ENCODE results near the gene TCEANC2. TPM values are rescaled to one million over a fixed set of nuclear protein-coding genes. Genes with fewer than 3 reads are reported as not detected.
A peak's percentile ranks its signal among the peaks of the same experiment; 100 is the strongest.

TCEANC2 gene
- total and polyA plus RNA-seq, 7 experiments from 2014 or later = 6.3 to 15.1 (median 9.3) TPM

- no peaks in the 10 kb centered on the region for H3K27me3 ChIP-seq (ENCODE audit: control insufficient read depth in 2 of 2, insufficient read depth in 2 of 2, low read length in 2 of 2)
- no peak overlapping the region for H3K27ac ChIP-seq (ENCODE audit: low read depth, low read length)
- Mint-ChIP-seq H3K36me3 (peaks cover 0 to 26% (median 7%) of the 10 kb centered on the region in 5 donors), H3K27ac (no peak overlapping the region), H3K4me3 (no peak overlapping the region), H3K27me3 (no peaks in the 10 kb centered on the region), H3K4me1 (peaks cover 3 to 10% (median 8%) of the 10 kb centered on the region in 7 donors), H3K9me3 (peaks cover 0 to 2% (median 0%) of the 10 kb centered on the region in 11 donors)
- H3K36me3 ChIP-seq (ENCODE audit: control insufficient read depth in 2 of 3, insufficient read depth in 3 of 3, low read length in 3 of 3) = no peaks in the 10 kb centered on the region
- DNase-seq (no peak), ATAC-seq (no peak)
- no peaks in the 10 kb centered on the region for H3K4me1 ChIP-seq (ENCODE audit: control insufficient read depth in 2 of 2, insufficient read depth in 2 of 2, low read length in 2 of 2)
- no peaks in the 10 kb centered on the region for H3K9me3 ChIP-seq (ENCODE audit: control insufficient read depth in 2 of 3, low read length in 3 of 3)
- intact Hi-C loops (cut with micrococcal nuclease) = loop anchor here (1.0 kb wide), 1 partner anchor 219 kb away; no protein-coding TSS in a partner anchor
- no peak overlapping the region for H3K4me3 ChIP-seq (ENCODE audit: low read length)
- ChIA-PET POLR2A (interaction anchor here (1.0 kb wide), 1 partner anchor 8 kb away, joined by 4 read pairs; no protein-coding TSS in a partner anchor), CTCF (interaction anchor here (0.6 to 1.2 kb wide), 3 partner anchors 48 to 813 kb away, joined by 3 to 4 read pairs (median 4); no protein-coding TSS in a partner anchor)
These were observed 27.2 kb downstream of the TCEANC2 start for GRCh38 chr1:54080598-54081049.

- Mint-ChIP-seq H3K4me1 (peaks cover 3 to 10% (median 5%) of the 10 kb centered on the region in 7 donors), H3K27me3 (no peaks in the 10 kb centered on the region), H3K4me3 (no peak overlapping the region), H3K27ac (peak overlapping the region in 1 of 9 donors; percentile 53), H3K9me3 (peaks cover 0 to 2% (median 0%) of the 10 kb centered on the region in 11 donors), H3K36me3 (peaks cover 0 to 29% (median 5%) of the 10 kb centered on the region in 5 donors)
- DNase-seq (peak; percentile 20 to 50 (median 40)), ATAC-seq (peak; percentile 89)
- intact Hi-C loops (cut with micrococcal nuclease) = loop anchor here (1.0 kb wide), 1 partner anchor 220 kb away; no protein-coding TSS in a partner anchor
- H3K4me3 ChIP-seq (ENCODE audit: low read length) = no peak overlapping the region
- no peaks in the 10 kb centered on the region for H3K27me3 ChIP-seq (ENCODE audit: control insufficient read depth in 2 of 2, insufficient read depth in 2 of 2, low read length in 2 of 2)
- no peaks in the 10 kb centered on the region for H3K9me3 ChIP-seq (ENCODE audit: control insufficient read depth in 2 of 3, low read length in 3 of 3)
- H3K4me1 ChIP-seq (ENCODE audit: control insufficient read depth in 2 of 2, insufficient read depth in 2 of 2, low read length in 2 of 2) = no peaks in the 10 kb centered on the region
- CTCF ChIA-PET = interaction anchor here (1.0 to 1.5 kb wide), 4 partner anchors 12 to 225 kb away, joined by 3 to 5 read pairs (median 3); no protein-coding TSS in a partner anchor
- H3K27ac ChIP-seq (ENCODE audit: low read depth, low read length) = no peak overlapping the region
- H3K36me3 ChIP-seq (ENCODE audit: control insufficient read depth in 2 of 3, insufficient read depth in 3 of 3, low read length in 3 of 3) = no peaks in the 10 kb centered on the region
- POLR2A ChIA-PET = interaction anchor here (1.0 kb wide), 1 partner anchor 9 kb away, joined by 4 read pairs; no protein-coding TSS in a partner anchor
These were observed 28.2 kb downstream of the TCEANC2 start for GRCh38 chr1:54081306-54082270.

- ChIA-PET CTCF (no interaction called here), POLR2A (no interaction called here)
- H3K27ac ChIP-seq (ENCODE audit: low read depth, low read length) = no peak overlapping the region
- Mint-ChIP-seq H3K36me3 (peaks cover 0 to 20% (median 9%) of the 10 kb centered on the region in 5 donors), H3K27ac (no peak overlapping the region), H3K4me3 (no peak overlapping the region), H3K9me3 (peaks cover 0 to 2% (median 0%) of the 10 kb centered on the region in 11 donors), H3K4me1 (peaks cover 2 to 10% (median 4%) of the 10 kb centered on the region in 7 donors), H3K27me3 (no peaks in the 10 kb centered on the region)
- H3K36me3 ChIP-seq (ENCODE audit: control insufficient read depth in 2 of 3, insufficient read depth in 3 of 3, low read length in 3 of 3) = peaks cover 0 to 7% (median 0%) of the 10 kb centered on the region in 3 experiments
- ATAC-seq = no peak
- no peaks in the 10 kb centered on the region for H3K9me3 ChIP-seq (ENCODE audit: control insufficient read depth in 2 of 3, low read length in 3 of 3)
- no peaks in the 10 kb centered on the region for H3K27me3 ChIP-seq (ENCODE audit: control insufficient read depth in 2 of 2, insufficient read depth in 2 of 2, low read length in 2 of 2)
- no peaks in the 10 kb centered on the region for H3K4me1 ChIP-seq (ENCODE audit: control insufficient read depth in 2 of 2, insufficient read depth in 2 of 2, low read length in 2 of 2)
- intact Hi-C loops (cut with micrococcal nuclease) = no loop called here
- H3K4me3 ChIP-seq (ENCODE audit: low read length) = no peak overlapping the region
- no peak for DNase-seq
These were observed 31.4 kb downstream of the TCEANC2 start for GRCh38 chr1:54084794-54085193.

GRCh38 chr1:54086754-54087153 lies 33.3 kb downstream of the TCEANC2 start:
- peaks cover 0 to 5% (median 0%) of the 10 kb centered on the region in 7 donors for H3K4me1 Mint-ChIP-seq
- ATAC-seq (no peak), DNase-seq (no peak)
- H3K4me3 ChIP-seq (ENCODE audit: low read length) = no peak overlapping the region
- H3K9me3 ChIP-seq (ENCODE audit: control insufficient read depth in 2 of 3, low read length in 3 of 3) = no peaks in the 10 kb centered on the region
- ChIA-PET POLR2A (no interaction called here), CTCF (interaction anchor here (1.1 kb wide), 1 partner anchor 18 kb away, joined by 3 read pairs; no protein-coding TSS in a partner anchor)
- no peak overlapping the region for H3K27ac ChIP-seq (ENCODE audit: low read depth, low read length)
- H3K27me3 ChIP-seq (ENCODE audit: control insufficient read depth in 2 of 2, insufficient read depth in 2 of 2, low read length in 2 of 2) = no peaks in the 10 kb centered on the region
- no peak overlapping the region for H3K4me3 Mint-ChIP-seq
- peaks cover 0 to 12% (median 0%) of the 10 kb centered on the region in 3 experiments for H3K36me3 ChIP-seq (ENCODE audit: control insufficient read depth in 2 of 3, insufficient read depth in 3 of 3, low read length in 3 of 3)
- H3K27ac Mint-ChIP-seq = no peak overlapping the region
- peaks cover 0 to 24% (median 6%) of the 10 kb centered on the region in 5 donors for H3K36me3 Mint-ChIP-seq
- no peaks in the 10 kb centered on the region for H3K27me3 Mint-ChIP-seq
- no peaks in the 10 kb centered on the region for H3K4me1 ChIP-seq (ENCODE audit: control insufficient read depth in 2 of 2, insufficient read depth in 2 of 2, low read length in 2 of 2)
- intact Hi-C loops (cut with micrococcal nuclease) = no loop called here
- H3K9me3 Mint-ChIP-seq = peaks cover 0 to 2% (median 0%) of the 10 kb centered on the region in 11 donors

- Histone ChIP-seq H3K36me3 (ENCODE audit: control insufficient read depth in 2 of 3, insufficient read depth in 3 of 3, low read length in 3 of 3) (peaks cover 0 to 13% (median 0%) of the 10 kb centered on the region in 3 experiments), H3K27ac (ENCODE audit: low read depth, low read length) (no peak overlapping the region), H3K4me1 (ENCODE audit: control insufficient read depth in 2 of 2, insufficient read depth in 2 of 2, low read length in 2 of 2) (no peaks in the 10 kb centered on the region), H3K4me3 (ENCODE audit: low read length) (no peak overlapping the region), H3K9me3 (ENCODE audit: control insufficient read depth in 2 of 3, low read length in 3 of 3) (no peaks in the 10 kb centered on the region), H3K27me3 (ENCODE audit: control insufficient read depth in 2 of 2, insufficient read depth in 2 of 2, low read length in 2 of 2) (no peaks in the 10 kb centered on the region)
- ATAC-seq = no peak
- H3K4me1 Mint-ChIP-seq = peaks cover 0 to 4% (median 0%) of the 10 kb centered on the region in 7 donors
- no peaks in the 10 kb centered on the region for H3K9me3 Mint-ChIP-seq
- no peak for DNase-seq
- peaks cover 0 to 30% (median 6%) of the 10 kb centered on the region in 5 donors for H3K36me3 Mint-ChIP-seq
- H3K4me3 Mint-ChIP-seq = no peak overlapping the region
- no peak overlapping the region for H3K27ac Mint-ChIP-seq
- CTCF ChIA-PET = no interaction called here
- intact Hi-C loops (cut with micrococcal nuclease) = no loop called here
- H3K27me3 Mint-ChIP-seq = no peaks in the 10 kb centered on the region
- POLR2A ChIA-PET = no interaction called here
These were observed 35.0 kb downstream of the TCEANC2 start for GRCh38 chr1:54088385-54088784.

- Histone ChIP-seq H3K4me1 (ENCODE audit: control insufficient read depth in 2 of 2, insufficient read depth in 2 of 2, low read length in 2 of 2) (no peaks in the 10 kb centered on the region), H3K36me3 (ENCODE audit: control insufficient read depth in 2 of 3, insufficient read depth in 3 of 3, low read length in 3 of 3) (peaks cover 0 to 25% (median 0%) of the 10 kb centered on the region in 3 experiments), H3K9me3 (ENCODE audit: control insufficient read depth in 2 of 3, low read length in 3 of 3) (no peaks in the 10 kb centered on the region), H3K27me3 (ENCODE audit: control insufficient read depth in 2 of 2, insufficient read depth in 2 of 2, low read length in 2 of 2) (no peaks in the 10 kb centered on the region), H3K27ac (ENCODE audit: low read depth, low read length) (no peak overlapping the region), H3K4me3 (ENCODE audit: low read length) (no peak overlapping the region)
- intact Hi-C loops (cut with micrococcal nuclease) = no loop called here
- no peak for DNase-seq
- Mint-ChIP-seq H3K4me1 (peaks cover 0 to 4% (median 0%) of the 10 kb centered on the region in 7 donors), H3K4me3 (no peak overlapping the region), H3K36me3 (peaks cover 0 to 31% (median 9%) of the 10 kb centered on the region in 5 donors), H3K27me3 (no peaks in the 10 kb centered on the region), H3K9me3 (no peaks in the 10 kb centered on the region), H3K27ac (no peak overlapping the region)
- ChIA-PET CTCF (no interaction called here), POLR2A (no interaction called here)
- ATAC-seq = no peak
These were observed 38.3 kb downstream of the TCEANC2 start for GRCh38 chr1:54091666-54092065.

Data from naive thymus-derived CD4-positive, alpha-beta T cell (primary cell).